Measurements from ENCODE around the gene SNRNP27.

DNA sequence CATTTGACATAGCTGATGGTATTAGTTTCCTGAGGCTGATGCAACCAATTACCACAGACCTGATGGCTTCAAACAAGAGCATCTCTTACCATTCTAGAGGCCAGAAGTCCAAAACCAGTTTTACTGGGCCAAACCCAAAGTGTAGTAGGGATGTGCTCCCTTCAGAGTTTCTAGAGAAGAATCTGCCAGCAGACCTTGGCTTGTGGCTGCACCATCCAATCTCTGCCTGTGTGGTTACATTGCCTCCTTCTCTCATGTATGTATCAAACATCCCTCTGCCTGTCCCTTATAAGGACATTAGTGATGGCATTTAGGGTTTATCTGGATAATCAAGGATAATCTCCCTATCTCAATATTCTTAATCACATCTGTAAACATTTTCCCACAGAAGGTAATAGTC, 4.5 kb upstream of the SNRNP27 start:
- TF ChIP-seq POLR2A (IDR thresholded peaks at IDR 0.05) (no peak), CTCF (IDR thresholded peaks at IDR 0.05) (no peak)
